Body of pancreas (tissue), 4 donors: ENCODE data around the gene CPZ. TPM values are rescaled to one million over a fixed set of nuclear protein-coding genes. Genes with fewer than 3 reads are reported as not detected.
A peak's percentile ranks its signal among the peaks of the same experiment; 100 is the strongest.

Experiments used
- ATAC-seq: fragments of 150-250 bp; one replicate; pipeline ENCODE4 v1.9.1; 2016
- DNase-seq, 4 donors: peaks; one replicate each; pipeline ENCODE4 v3.0.0-alpha.2; 2019
- H3K27ac ChIP-seq, 4 donors: fragments of 200-600 bp; sonication (generic); 1 replicate in 3 of 4; 2 replicates in 1 of 4; pipeline versions ENCODE4 v1.5.1 to v1.6.1; 2016 to 2019; ENCODE audit warnings: mild to moderate bottlenecking in 1 of 4, mixed read lengths in 1 of 4, moderate library complexity in 1 of 4
- H3K27me3 ChIP-seq, 2 donors: fragments of 200-600 bp; sonication (generic); one replicate each; pipeline ENCODE4 v1.6.0; 2016; ENCODE audit warnings: mild to moderate bottlenecking in 1 of 2
- H3K36me3 ChIP-seq, 2 donors: fragments of 200-600 bp; sonication (generic); replicated peaks in 1 of 2; 2 replicates each; pipeline ENCODE4 v1.5.1; 2016; ENCODE audit warnings: low read depth in 2 of 2; ENCODE audit not compliant: insufficient read depth in 1 of 2
- H3K4me1 ChIP-seq: fragments of 200-600 bp; sonication (generic); one replicate; pipeline ENCODE4 v1.6.0; 2016
- H3K4me3 ChIP-seq, 2 donors: fragments of 200-600 bp; sonication (generic); 1 replicate in 1 of 2; 2 replicates in 1 of 2; pipeline ENCODE4 v1.5.1; 2016 to 2019
- H3K9me3 ChIP-seq, 3 donors: fragments of 200-600 bp; sonication (generic); 1 replicate in 2 of 3; 2 replicates in 1 of 3; pipeline ENCODE4 v1.5.1; 2016
- CTCF ChIP-seq, 7 experiments: fragments of 450-650 bp in 4 of 7; fragments of 200-600 bp in 3 of 7; sonication (generic) in 3 of 7; IDR thresholded peaks; one replicate each; pipeline ENCODE4 v1.5.1; 2016 to 2019; ENCODE audit warnings: antibody characterized with exemption in 7 of 7
- POLR2A ChIP-seq, 3 donors: fragments of 450-650 bp; IDR thresholded peaks; one replicate each; pipeline ENCODE4 v1.6.1; 2016; ENCODE audit warnings: antibody characterized with exemption in 3 of 3, mild to moderate bottlenecking in 2 of 3
- WGBS, 2 donors: methylation state at CpG; one replicate each; pipeline ENCODE4 v1.1.5; 2017; 5-methylcytosine and 5-hydroxymethylcytosine counted together
- intact Hi-C: fragments of 100-400 bp; cut with DNase I; formaldehyde crosslinking; loops from one replicate; pipeline ENCODE4 v1.15.1; 2023
- total RNA-seq, 2 donors: library from RNA; depleted of rRNA; stranded (reverse); fragments of >200 nt; gene quantifications; one replicate each; pipeline ENCODE4 v1.1.0, GENCODE V29; 2016

Gene CPZ
- total RNA-seq, 2 donors from 2014 or later, result 0.66 to 0.78 TPM

- intact Hi-C loops, result no loop called here
- no peaks in the 10 kb centered on the region for H3K9me3 ChIP-seq
- DNase-seq (peak in 1 of 4 donors; percentile 1), ATAC-seq (no peak)
- no peak overlapping the region for H3K27ac ChIP-seq
- no peaks in the 10 kb centered on the region for H3K36me3 ChIP-seq
- H3K27me3 ChIP-seq, result no peaks in the 10 kb centered on the region
- TF ChIP-seq POLR2A (IDR thresholded peaks at IDR 0.05), result no peak
- TF ChIP-seq CTCF (IDR thresholded peaks at IDR 0.05), result no peak
- WGBS, 2 donors, result 64 to 65% methylated on average over 2 of the region's 2 CpGs
- no peak overlapping the region for H3K4me3 ChIP-seq
- no peaks in the 10 kb centered on the region for H3K4me1 ChIP-seq
Observed at GRCh38 chr4:8637456-8637984, 45.0 kb downstream of the CPZ start.

GRCh38 chr4:8639021-8639420, 46.5 kb downstream of the CPZ start:
- WGBS, 2 donors, result 42 to 48% methylated on average over 10 of the region's 10 CpGs
- DNase-seq, result no peak

GRCh38 chr4:8639777-8640720, 47.5 kb downstream of the CPZ start:
- H3K4me3 ChIP-seq, result no peak overlapping the region
- H3K27ac ChIP-seq, result no peak overlapping the region
- intact Hi-C loops, result no loop called here
- TF ChIP-seq POLR2A (IDR thresholded peaks at IDR 0.05) (no peak), CTCF (IDR thresholded peaks at IDR 0.05) (no peak)
- H3K4me1 ChIP-seq, result no peaks in the 10 kb centered on the region
- 68 to 77% methylated on average over 22 to 26 of the region's 26 CpGs for WGBS, 2 donors
- no peak for ATAC-seq
- H3K36me3 ChIP-seq, result no peaks in the 10 kb centered on the region
- H3K27me3 ChIP-seq, result no peaks in the 10 kb centered on the region
- no peaks in the 10 kb centered on the region for H3K9me3 ChIP-seq
- DNase-seq, result peak in 1 of 4 donors; percentile 6

More at GRCh38 chr4:8639021-8639420, 46.5 kb downstream of the CPZ start:
- Histone ChIP-seq H3K9me3 (no peaks in the 10 kb centered on the region), H3K27ac (no peak overlapping the region), H3K4me1 (no peaks in the 10 kb centered on the region), H3K4me3 (no peak overlapping the region), H3K27me3 (no peaks in the 10 kb centered on the region), H3K36me3 (no peaks in the 10 kb centered on the region)
- intact Hi-C loops, result no loop called here
- ATAC-seq, result no peak
- TF ChIP-seq POLR2A (IDR thresholded peaks at IDR 0.05) (no peak), CTCF (IDR thresholded peaks at IDR 0.05) (no peak)

- no peaks in the 10 kb centered on the region for H3K36me3 ChIP-seq
- ATAC-seq (no peak), DNase-seq (no peak)
- 69 to 72% methylated on average over 11 of the region's 11 CpGs for WGBS, 2 donors
- H3K27me3 ChIP-seq, result no peaks in the 10 kb centered on the region
- H3K9me3 ChIP-seq, result no peaks in the 10 kb centered on the region
- TF ChIP-seq CTCF (IDR thresholded peaks at IDR 0.05) (no peak), POLR2A (IDR thresholded peaks at IDR 0.05) (no peak)
- H3K4me3 ChIP-seq, result no peak overlapping the region
- intact Hi-C loops, result no loop called here
- no peaks in the 10 kb centered on the region for H3K4me1 ChIP-seq
- H3K27ac ChIP-seq, result no peak overlapping the region
Observed at GRCh38 chr4:8640816-8641215, 48.3 kb downstream of the CPZ start.
